LNCAP (cell line): ENCODE measurements around the gene MRPS12.

Source experiments
- TF ChIP-seq, protein P1 (sequence below): fragments of 450-650 bp; IDR thresholded peaks from 2 replicates; pipeline ENCODE4 v1.5.1; 2017; ENCODE audit warnings: mild to moderate bottlenecking

MRPS12 gene

DNA sequence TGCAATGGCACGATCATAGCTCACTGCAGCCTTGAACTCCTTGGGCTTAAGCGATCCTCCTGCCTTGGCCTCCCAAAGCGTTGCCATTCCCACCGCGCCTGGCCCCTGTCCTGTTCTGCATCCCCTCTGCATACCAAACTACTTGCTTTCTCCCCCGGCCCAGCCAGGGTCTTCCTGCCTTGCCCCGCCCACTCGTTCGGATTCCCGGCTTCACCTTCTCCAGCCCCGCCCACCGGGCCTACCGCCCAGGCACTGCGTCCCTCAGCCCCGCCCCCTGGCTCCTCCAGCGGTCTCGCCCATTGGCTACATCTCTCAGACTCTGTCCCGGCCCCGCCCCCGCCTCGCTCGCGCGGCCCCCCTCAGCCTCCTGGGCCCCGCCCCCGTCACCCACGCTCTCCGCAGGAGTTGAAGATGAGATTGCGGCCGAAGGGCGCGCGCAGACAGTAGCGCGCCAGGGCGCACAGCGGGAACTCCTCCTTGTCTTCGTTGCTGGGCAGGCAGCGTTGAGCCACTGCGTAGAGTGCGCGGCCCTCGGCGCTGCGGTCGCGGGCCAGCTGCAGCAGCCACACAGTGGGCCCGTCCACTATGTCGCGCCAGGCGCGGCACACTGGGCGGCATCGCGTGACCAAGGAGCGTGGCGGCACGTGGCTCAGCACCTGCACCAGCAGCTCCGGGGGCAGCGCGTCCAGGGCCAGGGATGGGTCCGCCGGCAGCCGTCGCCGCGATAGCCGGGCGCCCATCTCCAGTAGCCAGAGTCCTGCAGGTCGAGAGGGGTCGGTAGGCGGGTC, 19.0 kb downstream of the MRPS12 start:
- TF ChIP-seq, protein P1, sequence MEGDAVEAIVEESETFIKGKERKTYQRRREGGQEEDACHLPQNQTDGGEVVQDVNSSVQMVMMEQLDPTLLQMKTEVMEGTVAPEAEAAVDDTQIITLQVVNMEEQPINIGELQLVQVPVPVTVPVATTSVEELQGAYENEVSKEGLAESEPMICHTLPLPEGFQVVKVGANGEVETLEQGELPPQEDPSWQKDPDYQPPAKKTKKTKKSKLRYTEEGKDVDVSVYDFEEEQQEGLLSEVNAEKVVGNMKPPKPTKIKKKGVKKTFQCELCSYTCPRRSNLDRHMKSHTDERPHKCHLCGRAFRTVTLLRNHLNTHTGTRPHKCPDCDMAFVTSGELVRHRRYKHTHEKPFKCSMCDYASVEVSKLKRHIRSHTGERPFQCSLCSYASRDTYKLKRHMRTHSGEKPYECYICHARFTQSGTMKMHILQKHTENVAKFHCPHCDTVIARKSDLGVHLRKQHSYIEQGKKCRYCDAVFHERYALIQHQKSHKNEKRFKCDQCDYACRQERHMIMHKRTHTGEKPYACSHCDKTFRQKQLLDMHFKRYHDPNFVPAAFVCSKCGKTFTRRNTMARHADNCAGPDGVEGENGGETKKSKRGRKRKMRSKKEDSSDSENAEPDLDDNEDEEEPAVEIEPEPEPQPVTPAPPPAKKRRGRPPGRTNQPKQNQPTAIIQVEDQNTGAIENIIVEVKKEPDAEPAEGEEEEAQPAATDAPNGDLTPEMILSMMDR, result no peak

DNA sequence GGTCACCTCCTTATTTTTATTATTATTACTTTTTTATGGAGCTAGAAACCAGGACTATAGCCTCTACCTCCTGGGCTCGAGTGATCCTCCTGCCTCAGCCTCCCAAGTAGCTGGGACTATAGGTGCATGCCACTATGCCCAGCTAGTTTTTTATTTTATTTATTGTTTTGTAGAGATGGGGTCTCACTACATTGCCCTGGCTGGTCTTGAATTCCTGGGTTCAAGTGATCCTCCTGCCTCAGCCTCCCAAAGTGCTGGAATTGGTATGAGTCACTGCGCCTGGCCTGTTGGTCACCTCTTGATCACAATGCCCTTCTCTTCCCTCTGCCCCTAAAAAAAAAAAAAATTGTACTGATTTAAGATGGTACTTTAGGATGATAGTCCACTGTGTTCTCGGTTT, 20.4 kb downstream of the MRPS12 start:
- TF ChIP-seq, protein P1, result no peak

DNA sequence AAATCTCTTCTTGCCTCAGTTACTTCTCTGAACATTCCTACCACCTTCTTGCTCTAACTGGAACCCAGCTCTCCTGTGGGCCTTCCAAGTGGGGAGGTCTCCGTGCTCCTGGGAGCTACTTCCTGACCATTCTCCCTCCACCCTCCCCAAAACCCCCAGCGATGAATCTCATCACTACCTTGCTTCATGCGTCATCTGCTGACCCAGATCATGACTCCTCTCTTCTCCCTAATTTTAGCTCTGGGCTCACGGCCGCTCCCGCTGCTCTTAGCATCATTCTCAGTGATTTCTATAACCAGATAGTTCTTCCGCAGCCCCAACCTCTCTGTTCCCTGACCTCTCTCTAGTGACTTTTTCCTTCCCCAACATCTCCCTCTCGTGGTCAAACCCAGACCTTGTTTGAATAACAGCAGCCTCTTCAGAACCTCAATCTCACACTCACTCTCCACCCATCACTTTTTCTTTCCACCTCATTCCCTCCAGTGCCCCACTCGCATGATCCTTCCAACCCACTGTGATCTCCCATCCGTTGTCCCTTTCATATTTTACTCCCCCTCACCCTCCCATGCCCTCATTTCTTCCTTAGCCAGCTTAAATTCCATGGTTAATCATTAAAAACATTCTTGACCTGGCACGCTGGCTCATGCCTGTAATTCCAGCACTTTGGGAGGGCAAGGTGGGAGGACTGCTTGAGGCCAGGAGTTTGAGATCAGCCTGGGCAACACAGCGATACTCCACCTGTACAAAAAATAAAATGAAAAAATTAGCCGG, 21.8 kb downstream of the MRPS12 start:
- TF ChIP-seq, protein P1, result peak; percentile 59

DNA sequence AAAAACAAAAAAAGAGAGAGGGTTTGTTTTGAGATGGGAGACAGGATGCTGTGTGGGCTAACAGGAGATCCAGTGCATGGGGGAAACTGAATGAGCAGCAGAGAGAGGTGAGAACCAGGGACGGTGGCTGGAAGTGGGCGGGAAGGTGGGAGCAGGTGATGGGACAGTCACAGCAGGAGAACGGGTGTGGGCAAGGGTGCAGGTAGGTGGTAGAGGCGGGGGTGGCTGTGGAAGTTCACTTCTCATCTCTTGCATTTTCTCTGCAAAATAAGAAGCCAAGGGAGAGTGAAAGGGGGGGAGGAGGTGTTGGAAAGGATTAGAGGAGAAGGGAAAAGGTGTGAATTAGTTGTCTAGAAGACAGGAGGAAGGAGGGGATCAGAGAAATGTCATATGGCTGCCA, 22.9 kb downstream of the MRPS12 start:
- TF ChIP-seq, protein P1, result no peak

DNA sequence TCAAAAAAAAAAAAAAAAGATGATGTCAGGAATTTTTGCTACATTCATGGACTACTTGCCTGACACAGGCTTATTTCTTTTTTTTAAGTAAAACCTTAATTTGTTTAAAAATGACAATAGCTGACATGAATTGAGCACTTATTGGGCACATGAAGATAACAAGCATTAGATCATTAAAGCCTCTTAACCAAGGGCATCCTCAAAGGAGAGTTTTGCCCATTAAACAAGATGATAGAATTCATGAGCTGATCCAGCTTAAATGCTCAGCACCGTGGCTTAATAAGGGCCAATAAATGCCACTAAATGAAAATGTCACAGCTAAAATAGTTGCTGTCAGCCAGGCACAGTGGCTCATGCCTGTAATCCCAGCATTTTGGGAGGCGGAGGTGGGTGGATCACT, 25.5 kb downstream of the MRPS12 start:
- TF ChIP-seq, protein P1, result no peak

DNA sequence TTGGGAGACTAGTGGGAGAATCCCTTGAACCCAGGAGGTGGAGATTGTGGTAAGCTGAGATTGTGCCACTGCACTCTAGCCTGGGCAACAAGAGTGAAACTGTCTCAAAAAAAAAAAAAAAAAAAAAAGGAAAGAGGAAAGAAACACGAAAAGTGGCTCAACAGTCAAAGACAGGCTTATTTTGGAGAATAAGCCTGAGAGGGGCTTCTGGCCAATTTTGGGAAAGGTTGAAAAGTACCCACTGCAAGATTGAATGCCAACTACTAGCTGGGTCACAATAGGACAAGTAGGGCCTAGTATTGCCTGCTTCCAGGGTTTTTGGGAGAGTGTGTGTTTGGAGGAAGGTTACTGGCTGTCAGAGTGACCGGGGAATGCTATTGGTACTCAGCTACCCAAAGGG, 27.6 kb downstream of the MRPS12 start:
- TF ChIP-seq, protein P1, result no peak

DNA sequence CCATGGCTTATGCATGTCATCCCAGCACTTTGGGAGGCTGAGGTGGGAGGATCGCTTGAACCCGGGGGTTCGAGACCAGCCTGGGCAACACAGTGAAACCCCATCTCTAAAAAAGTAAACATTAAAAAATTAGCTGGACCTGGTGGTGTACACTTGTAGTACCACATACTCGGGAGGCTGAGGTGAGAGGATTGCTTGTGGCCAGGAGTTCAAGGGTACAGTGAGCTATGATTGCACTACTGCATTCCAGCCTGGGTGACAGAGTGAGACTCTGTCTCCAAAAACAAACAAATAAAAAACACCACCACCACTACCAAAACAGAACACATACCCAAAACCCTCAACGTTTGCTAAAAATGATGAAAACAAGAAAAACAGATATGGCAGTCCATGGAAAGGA, 28.9 kb downstream of the MRPS12 start:
- TF ChIP-seq, protein P1, result no peak
